ENCODE measurements around the gene ZDHHC7.

The ZDHHC7 gene

DNA sequence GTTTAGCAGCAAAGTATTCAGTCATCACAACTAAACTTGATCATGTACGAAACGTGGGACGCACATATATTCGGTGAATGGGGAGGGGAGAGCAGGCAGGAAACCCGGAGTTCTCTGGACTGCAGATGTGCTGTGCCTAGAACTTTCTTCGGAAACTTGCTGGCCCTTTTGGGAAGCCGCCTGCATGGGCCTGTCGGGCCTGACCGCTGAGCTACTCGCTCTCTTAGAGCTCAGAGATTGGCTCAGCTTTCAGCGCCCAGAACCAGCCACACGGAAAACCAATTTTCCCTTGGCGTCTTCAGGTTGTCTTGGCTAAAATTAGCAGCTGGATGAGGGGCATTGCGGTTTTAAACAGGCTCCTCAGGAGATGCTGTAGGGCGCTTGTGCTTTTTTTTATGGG lies 38.1 kb downstream of the ZDHHC7 start:
- in situ Hi-C loops (cut with MboI; ENCODE audit: low sequenced_read_pairs): loop anchor here (25.0 kb wide), 1 partner anchor 461 kb away; the partner anchor contains the start of gene MEAK7

DNA sequence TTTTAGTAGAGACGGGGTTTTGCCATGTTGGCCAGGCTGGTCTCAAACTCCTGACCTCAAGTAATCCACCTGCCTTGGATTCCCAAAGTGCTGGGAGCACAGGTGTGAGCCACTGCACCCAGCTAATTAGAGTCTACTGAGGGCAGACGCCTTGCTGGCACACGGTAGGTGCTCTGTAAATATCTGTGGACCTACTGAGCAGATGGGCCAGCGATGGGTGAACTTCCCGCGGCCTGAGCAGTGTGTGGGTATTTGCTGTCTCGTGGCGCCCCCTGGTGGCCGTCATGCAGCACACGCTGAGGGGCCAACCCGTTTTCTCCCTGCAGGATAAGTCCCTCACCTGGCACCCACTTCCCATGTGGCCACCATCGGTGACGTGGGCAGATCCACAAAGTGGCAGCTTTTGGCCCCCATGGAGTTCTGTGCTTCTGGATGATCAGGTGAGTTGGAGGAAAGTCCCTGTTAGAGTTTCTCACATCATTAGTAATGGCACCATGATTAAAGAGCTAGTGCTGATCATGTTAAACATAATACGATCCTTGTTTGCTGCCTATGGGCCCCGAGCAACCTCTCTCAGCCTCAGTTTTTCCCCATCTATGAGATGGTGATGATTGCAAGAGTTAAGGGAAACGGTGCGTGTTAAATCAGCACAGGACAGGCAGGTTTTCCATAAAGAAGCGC lies 40.7 kb downstream of the ZDHHC7 start:
- in situ Hi-C loops (cut with MboI; ENCODE audit: low sequenced_read_pairs): loop anchor here (25.0 kb wide), 1 partner anchor 458 kb away; the partner anchor contains the start of gene MEAK7

DNA sequence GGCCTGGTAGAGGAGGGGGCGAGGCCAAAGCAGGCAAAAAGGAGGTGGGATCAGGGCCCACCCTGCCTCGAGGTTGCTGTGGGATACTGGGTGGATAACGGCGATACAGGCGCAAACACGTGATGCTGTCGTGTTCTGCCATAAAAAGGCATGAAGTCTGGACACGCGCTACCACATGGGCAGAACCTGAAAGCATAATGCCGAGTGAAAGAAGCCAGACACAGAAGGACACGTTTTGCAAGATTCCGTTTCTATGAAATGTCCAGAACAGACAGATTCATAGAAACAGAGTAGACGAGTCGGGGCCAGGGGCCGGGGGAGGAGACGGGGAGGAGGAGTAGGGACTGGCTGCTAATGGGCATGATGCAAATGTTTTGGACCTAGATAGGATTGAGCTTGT lies 43.5 kb downstream of the ZDHHC7 start:
- in situ Hi-C loops (cut with MboI; ENCODE audit: low sequenced_read_pairs): loop anchor here (10.0 to 25.0 kb wide), 2 partner anchors 343 to 456 kb away; partner anchors contain the start of gene MEAK7

DNA sequence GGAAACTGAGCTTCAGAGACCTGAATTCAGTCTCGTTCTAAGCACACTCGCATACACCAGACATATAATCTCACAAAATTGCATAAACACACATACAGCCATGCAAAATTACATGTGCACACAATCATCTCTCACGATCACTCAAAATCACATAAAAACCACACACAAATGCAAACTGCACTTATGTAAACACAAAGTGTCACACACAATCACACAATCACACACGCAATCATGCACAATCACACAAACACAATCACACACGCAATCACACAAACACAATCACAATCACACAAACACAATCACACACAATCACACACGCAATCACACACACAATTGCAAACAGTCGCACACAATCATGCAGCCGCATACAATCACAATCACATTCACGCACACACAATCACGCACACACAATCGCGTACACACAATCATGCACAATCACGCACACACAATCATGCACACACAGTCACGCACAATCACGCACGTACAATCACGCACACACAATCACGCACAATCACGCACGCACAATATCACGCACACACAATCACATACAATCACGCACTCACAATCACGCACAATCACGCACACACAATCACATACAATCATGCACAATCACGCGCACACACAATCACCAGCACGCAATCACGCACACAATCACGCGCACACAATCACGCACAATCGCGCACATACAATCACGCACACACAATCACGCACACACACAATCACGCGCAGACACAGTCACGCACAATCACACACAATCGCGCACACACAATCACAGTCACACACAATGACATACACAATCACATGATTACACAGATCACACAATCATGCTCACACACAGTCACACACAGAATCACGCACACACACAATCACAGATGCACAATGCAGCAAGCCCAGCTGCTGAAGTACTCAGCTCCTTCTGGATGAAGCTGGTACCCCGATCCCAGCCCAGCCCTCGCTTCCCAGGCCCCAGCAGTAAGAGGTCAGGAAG lies 45.6 kb downstream of the ZDHHC7 start:
- in situ Hi-C loops (cut with MboI; ENCODE audit: low sequenced_read_pairs): loop anchor here (10.0 to 25.0 kb wide), 2 partner anchors 341 to 453 kb away; partner anchors contain the start of gene MEAK7

DNA sequence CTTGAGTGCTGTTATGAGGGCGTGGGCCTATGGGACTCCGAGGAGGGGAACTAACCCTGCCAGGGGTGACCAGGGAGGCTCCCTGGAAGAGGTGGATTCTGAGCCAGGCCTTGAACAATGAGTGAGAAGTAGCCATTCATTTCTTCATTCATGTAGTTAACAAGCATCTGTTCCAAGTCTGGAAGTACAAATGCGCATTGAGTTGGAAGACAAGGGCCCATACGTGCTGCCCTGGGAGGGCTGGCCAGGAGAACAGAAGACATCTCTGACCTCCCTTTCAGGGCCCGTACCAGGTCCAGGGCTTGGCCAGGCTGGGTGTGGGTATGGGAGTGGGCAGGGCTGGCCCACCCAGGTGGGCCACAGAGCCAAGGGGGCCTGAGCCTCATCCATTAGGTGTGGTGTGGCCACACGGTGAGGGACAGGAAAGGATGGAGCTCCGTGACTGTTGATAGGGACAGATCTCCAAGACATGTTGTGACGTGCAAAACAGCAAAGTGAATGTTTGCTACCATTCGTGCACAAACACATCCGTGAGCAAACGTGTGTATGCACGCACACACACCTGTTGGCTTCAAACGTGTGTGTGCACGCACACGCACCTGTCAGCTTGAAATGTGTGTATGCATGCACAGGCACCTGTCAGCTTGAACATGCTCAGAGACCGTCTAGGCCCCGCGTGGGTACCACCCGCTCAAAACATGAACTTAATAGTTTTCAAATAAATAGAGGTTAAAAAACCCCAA lies 46.8 kb downstream of the ZDHHC7 start:
- in situ Hi-C loops (cut with MboI; ENCODE audit: low sequenced_read_pairs): loop anchor here (5.0 to 25.0 kb wide), 3 partner anchors 207 to 452 kb away; partner anchors contain the start of gene MEAK7

DNA sequence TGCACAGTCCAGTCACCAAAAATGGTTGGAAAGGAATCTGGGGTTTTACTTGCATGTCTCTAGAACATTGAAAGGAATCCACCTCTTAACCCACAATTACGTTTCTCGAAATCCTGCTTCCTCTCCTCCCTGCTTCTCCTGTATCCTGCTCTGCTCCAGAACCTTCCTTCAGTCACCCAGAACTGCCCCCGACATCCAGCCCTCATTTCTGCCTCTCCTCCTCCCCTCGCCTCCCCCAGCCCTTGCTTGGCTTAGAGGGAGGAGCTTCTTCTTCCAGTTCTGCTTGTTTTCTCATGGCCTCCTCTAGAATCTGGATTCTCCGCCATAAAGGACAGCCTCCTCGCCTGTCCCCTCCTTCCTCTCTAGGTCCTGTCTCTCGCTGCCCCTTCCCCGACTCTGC lies 48.3 kb downstream of the ZDHHC7 start:
- in situ Hi-C loops (cut with MboI; ENCODE audit: low sequenced_read_pairs): loop anchor here (5.0 to 25.0 kb wide), 3 partner anchors 206 to 451 kb away; partner anchors contain the start of gene MEAK7

DNA sequence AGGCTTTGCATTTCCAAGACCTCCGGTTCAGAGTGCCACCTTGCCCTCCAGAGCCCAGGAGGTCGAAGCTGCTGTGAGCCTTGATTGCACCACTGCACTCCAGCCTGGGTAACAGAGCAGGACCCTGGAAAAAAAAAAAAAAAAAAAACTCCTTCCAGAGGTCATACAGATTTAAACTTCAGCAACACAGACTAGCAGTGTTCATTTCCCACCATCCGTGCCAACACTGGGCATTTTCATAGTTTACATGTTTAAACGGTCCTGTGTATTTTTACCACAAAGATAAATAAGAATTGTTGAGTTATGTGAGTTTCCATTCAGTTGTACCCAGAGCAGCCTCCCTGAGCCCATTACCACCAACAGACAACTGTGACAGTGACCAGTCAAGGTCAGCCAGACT lies 50.4 kb downstream of the ZDHHC7 start:
- in situ Hi-C loops (cut with MboI; ENCODE audit: low sequenced_read_pairs): loop anchor here (5.0 to 25.0 kb wide), 3 partner anchors 204 to 449 kb away; partner anchors contain the start of gene MEAK7

DNA sequence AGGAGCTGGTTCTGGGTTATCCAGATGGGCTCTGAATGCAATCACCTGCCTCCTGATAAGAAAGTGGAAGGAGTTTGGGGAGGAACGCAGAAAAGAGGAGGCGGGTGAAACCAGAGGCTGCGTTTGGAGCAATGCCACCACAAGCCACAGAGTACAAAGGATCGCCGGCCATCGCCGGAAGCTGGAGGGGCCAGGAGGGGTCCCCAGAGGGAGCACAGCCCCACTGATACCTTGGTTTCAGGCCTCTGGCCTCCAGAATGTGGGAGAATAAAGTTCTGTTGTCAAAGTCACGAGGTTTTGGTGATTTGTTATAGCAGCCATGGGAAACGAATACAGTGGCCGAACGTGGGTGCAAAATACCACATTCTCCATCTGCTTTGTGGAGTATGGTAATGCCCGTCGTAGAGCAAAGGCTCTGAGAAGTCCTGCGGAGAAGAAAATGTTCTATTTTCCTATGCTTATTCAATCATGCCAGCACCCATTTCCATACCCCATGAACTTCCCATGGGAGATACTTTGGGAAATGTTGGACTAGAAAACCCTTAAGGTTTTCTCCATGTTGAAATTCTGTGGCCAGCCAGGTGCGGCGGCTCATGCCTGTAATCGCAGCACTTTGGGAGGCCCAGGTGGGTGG lies 51.4 kb downstream of the ZDHHC7 start:
- in situ Hi-C loops (cut with MboI; ENCODE audit: low sequenced_read_pairs): loop anchor here (5.0 to 25.0 kb wide), 3 partner anchors 203 to 448 kb away; partner anchors contain the start of gene MEAK7

DNA sequence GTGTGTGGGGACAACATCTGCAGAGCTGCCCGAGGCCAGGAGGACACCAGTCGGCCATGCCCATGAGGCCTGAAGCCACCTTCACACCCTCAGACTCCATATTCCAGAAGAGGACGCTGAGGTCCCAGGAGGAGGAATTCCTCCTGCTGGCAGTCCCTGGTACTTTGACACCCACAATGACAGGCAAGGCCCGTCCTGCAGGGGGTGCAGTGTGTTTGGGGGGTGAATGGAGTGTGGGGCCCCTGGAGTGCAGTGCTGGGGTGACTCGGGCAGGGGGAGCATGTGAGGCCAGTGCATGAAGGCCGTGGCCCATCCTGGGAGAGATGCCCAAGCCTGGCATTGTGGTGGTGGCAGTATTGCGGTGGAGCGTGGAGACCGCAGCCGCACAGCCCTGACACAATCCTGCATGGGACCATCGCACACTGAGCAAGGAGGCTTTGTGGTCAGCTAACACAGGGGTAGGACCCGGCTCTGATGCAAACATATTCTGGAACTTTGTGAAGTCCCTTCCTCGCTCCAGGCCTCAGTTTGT lies 52.2 kb downstream of the ZDHHC7 start:
- in situ Hi-C loops (cut with MboI; ENCODE audit: low sequenced_read_pairs): loop anchor here (25.0 kb wide), 1 partner anchor 447 kb away; the partner anchor contains the start of gene MEAK7

DNA sequence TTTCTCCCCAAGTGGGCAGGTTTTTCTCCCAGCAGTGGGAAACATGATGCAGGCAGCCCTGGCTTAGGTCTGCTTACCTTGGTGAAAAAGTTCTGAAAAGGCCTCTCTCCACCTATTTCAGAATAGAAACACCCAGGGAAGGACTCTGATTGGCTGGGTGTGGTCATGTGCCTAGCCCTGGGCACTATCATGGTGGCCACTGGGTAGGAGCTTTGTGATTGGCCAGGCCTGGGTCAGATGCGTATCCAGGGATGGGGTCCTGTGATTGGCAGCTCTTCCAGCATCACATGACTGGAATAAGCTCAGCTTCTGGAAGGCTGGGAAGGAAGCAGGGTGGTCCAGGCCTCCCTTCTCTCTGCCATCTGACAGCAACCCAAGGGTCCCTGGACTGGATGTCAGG lies 53.5 kb downstream of the ZDHHC7 start:
- in situ Hi-C loops (cut with MboI; ENCODE audit: low sequenced_read_pairs): loop anchor here (25.0 kb wide), 1 partner anchor 445 kb away; the partner anchor contains the start of gene MEAK7

DNA sequence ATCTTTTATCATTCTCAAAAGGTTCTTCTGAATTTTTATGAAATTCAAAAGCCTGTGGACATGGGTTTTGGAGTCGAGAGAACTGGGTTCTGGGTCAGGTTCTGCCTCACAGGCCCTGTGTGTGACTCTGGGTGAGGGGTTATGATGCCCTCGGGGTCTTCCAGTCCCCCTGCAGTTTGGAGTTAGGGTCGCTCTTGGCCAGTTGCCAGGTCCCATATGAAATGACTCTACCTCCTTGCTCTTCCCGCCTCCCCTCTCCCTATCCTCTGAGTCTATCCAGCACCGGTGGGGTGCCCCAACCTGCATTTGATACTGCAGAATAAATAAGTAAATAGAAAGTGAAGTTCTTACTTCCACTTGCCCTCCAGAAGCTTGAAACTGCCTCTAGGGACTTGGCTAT lies 54.1 kb downstream of the ZDHHC7 start:
- in situ Hi-C loops (cut with MboI; ENCODE audit: low sequenced_read_pairs): loop anchor here (25.0 kb wide), 1 partner anchor 445 kb away; the partner anchor contains the start of gene MEAK7

DNA sequence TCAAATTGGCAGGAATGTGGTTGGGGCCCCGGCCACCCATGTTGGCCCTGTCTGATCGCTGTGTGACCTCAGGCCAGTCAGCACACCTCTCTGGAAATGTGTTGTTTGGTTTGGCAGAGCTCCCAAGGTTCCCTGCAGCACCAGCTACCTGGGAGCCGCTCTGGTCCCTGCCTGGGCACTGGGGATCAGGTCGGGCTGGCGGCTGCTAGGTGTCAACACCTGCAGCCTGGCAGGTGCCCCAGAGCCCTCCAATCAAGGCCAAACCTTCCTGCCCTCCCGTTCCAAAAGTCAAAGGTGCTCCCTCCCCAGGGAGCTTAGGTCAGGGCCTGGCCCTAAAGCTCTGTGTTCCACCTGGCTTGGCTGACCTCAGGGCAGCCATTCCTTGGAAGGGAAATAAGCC lies 55.9 kb downstream of the ZDHHC7 start:
- in situ Hi-C loops (cut with MboI; ENCODE audit: low sequenced_read_pairs): loop anchor here (25.0 kb wide), 1 partner anchor 443 kb away; the partner anchor contains the start of gene MEAK7

DNA sequence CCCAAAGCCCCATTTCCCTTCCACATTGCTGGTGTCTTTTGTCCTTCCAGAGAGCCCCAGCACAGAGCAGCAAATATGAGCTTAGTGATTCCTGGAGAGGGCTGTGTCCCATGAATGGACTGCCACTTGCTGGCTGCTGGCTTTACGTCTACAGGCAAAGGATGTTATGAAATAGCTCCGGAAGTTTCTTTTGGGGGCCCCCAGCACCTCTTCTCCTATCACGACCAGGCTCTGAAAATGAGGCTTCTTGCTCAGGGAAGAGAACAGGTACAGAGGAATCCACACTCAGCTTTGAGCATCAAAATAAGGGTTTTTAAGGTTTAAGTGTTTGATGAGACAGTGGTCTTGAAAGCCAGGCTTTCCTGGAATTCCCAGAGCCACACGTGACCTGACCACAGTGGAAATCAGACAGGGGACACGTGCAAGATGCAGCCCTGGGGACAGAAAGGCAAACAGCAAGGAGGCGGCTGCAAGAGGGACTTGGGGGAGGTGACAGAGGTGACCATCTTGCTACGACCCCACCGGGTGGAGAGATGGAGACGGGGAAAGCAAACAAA lies 58.1 kb downstream of the ZDHHC7 start:
- in situ Hi-C loops (cut with MboI; ENCODE audit: low sequenced_read_pairs): loop anchor here (25.0 kb wide), 1 partner anchor 441 kb away; the partner anchor contains the start of gene MEAK7

DNA sequence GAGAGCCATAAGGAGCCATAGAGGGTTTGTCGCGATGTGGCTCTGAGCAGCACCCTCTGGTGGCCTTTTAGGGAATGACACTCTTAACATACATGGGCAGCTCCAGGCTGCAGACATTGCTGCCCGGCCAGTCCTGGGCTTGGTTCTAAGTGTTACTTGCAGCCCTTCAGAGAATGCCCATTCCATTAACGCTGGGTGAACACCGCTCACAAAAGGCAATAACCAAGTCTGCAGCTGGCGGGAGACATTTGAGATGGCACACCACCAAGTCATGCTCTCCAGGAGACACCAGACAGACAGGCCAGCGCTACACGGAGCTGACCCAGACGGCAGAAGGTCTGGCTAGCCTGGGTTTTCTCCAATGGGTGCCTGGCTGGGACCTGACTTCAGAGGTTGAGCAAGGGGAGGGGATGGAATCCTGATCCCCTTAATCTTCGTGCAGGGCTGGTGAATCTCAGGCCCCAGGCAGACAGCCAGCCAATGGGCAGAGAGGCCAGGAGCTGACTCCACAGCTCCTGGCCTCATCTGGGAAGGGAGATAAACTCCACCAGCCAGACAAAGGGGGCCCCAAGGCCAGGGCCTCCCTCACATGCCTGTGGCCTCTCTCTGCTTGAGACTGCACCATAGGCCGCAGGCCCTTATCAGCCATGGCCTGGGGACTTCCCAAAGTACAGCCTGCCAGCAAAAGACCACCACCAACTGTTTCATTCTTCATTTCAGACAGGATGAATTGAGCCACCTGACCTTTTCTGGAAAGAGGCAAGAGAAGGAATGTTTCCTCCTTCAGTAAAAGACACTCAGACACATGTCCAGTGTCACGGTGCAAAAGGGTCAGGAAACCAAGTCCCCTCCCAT lies 58.8 kb downstream of the ZDHHC7 start:
- in situ Hi-C loops (cut with MboI; ENCODE audit: low sequenced_read_pairs): loop anchor here (25.0 kb wide), 1 partner anchor 440 kb away; the partner anchor contains the start of gene MEAK7

DNA sequence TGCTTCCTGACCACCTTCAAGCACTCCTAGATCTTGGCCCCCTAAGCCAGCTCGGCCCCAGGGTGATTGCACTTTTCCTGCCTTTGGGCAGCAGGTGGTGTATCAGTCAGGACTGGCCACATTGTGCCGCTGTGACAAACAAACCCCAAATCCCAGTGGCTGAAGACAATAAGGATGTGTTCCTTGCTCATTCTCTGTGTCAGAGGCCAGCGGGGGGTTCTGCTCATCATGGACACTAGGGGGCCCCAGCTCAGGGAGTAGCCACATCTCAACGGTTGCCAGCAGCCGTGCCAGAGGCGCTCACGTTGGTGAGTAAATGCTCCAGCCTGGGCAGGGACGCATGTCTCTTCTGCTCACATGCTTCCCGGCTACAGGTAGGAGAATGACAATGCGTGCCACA lies 60.4 kb downstream of the ZDHHC7 start:
- in situ Hi-C loops (cut with MboI; ENCODE audit: low sequenced_read_pairs): loop anchor here (25.0 kb wide), 1 partner anchor 439 kb away; the partner anchor contains the start of gene MEAK7

DNA sequence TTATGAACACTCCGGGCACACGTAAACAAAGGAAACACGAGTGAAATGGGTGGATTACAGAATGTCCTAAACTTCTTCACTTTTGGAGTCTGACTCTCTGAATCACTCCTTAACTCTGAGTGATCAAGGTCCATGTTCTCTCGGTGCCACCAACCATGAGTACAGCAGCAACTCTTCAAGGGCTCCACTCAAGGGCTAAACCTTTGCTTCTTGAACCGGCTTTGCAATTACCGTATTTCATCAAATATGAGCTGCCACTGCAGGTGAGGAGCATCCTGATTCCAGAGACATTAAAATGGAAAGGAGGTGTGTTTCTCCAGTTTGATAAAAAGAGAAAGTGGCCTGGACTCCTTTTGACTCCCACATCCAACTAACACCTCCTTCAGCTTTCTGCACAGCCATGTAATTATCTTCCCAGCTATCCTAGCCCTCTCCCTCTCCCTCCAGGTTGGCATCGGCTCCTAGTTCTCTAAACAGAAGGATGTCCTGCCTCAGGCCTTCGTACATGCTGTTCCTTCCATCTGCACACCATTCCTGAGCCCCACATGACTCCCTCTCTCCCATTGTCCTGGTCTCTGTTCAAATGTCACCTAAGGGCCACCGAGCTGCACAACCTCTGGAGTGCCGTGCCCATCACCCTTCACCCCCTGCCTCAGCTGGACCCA lies 61.4 kb downstream of the ZDHHC7 start:
- in situ Hi-C loops (cut with MboI; ENCODE audit: low sequenced_read_pairs): loop anchor here (25.0 kb wide), 1 partner anchor 438 kb away; the partner anchor contains the start of gene MEAK7

DNA sequence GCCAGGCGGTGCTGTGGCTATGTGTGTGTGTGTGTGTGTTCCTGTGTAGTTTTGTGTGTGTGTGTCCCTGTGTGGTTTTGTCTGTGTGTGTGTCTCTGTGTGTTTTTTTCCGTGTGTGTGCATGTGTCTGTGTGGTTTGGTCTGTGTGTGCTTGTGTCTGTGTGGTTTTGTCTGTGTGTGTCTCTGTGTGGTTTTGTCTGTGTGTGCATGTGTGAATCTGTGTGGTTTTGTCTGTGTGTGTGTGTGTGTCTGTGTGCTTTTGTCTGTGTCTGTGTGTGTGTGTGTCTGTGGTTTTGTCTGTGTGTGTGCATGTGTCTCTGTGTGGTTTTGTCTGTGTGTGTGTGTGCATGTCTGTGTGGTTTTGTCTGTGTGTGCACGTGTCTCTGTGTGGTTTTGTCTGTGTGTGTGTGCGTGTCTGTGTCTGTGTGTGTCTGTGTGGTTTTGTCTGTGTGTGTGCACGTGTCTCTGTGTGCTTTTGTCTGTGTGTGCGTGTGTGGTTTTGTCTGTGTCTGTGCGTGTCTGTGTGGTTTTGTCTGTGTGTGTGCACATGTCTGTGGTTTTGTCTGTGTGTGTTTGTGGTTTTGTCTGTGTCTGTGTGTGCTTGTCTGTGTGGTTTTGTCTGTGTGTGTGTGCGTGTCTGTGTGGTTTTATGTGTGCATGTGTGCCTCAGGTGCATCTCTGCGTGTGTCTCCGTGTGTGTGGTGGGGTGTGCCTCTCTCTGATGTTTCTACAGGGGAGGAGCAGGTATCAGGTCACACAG lies 62.3 kb downstream of the ZDHHC7 start:
- in situ Hi-C loops (cut with MboI; ENCODE audit: low sequenced_read_pairs): no loop called here
